ENCODE measurements around the gene CERS6. TPM values are rescaled to one million over a fixed set of nuclear protein-coding genes. Genes with fewer than 3 reads are reported as not detected.

Gene CERS6
- polyA plus RNA-seq, 1 donor (not counting 4 experiments of a cell fraction or from before 2014, with no cell fraction given), result 19.5 TPM

GRCh38 chr2:168433527-168433926 lies 22.5 kb upstream of the CERS6 start:
- dilution Hi-C loops (cut with MboI; ENCODE audit: extremely low pct_ligation_motif_present, low sequenced_read_pairs), result no loop called here
- H3K79me2 ChIP-seq (ENCODE audit: control insufficient read depth, insufficient read depth, low read length), result no peaks in the 10 kb centered on the region
- FAIRE-seq, result no peak
- H3K36me3 ChIP-seq (ENCODE audit: control insufficient read depth in 2 of 2, extremely low read depth in 1 of 2, insufficient read depth in 2 of 2, low read length in 2 of 2), result no peaks in the 10 kb centered on the region
- H3K27ac ChIP-seq (ENCODE audit: control insufficient read depth, insufficient read depth, low read length), result no peak overlapping the region
- no peaks in the 10 kb centered on the region for H4K20me1 ChIP-seq (ENCODE audit: control insufficient read depth, extremely low read depth, insufficient read depth, low read length)
- DNase-seq (ENCODE audit: low read depth, low spot score), result no peak
- no peaks in the 10 kb centered on the region for H3K9me1 ChIP-seq (ENCODE audit: control insufficient read depth, extremely low read depth, insufficient read depth, low read length)
- TF ChIP-seq CTCF (optimal IDR thresholded peaks at IDR 0.05 in 1 of 3, IDR thresholded peaks at IDR 0.05 in 1 of 3, conservative IDR thresholded peaks at IDR 0.05 in 1 of 3; ENCODE audit: extremely low read depth in 1 of 3, insufficient read depth in 2 of 3, low read length in 3 of 3) (no peak), EZH2 (IDR thresholded peaks at IDR 0.05; ENCODE audit: low read length) (no peak)
- no peaks in the 10 kb centered on the region for H3K9me3 ChIP-seq (ENCODE audit: control insufficient read depth, low read depth, low read length)
- no peak overlapping the region for H2AFZ ChIP-seq (ENCODE audit: control insufficient read depth, low read length)
- H3K4me3 ChIP-seq (ENCODE audit: control insufficient read depth in 2 of 3, extremely low read depth in 1 of 3, insufficient read depth in 2 of 3, low read depth in 1 of 3, low read length in 3 of 3), result no peak overlapping the region
- no peaks in the 10 kb centered on the region for H3K4me1 ChIP-seq (ENCODE audit: control insufficient read depth, extremely low read depth, insufficient read depth, low read length)
- no peak overlapping the region for H3K4me2 ChIP-seq (ENCODE audit: control insufficient read depth, extremely low read depth, insufficient read depth, low read depth, low read length)
- no peak overlapping the region for H3K9ac ChIP-seq (ENCODE audit: control insufficient read depth, extremely low read depth, insufficient read depth, low read length)
- H3K27me3 ChIP-seq (ENCODE audit: control insufficient read depth, extremely low read depth, insufficient read depth, low read length), result no peaks in the 10 kb centered on the region

GRCh38 chr2:168434146-168434545 lies 21.9 kb upstream of the CERS6 start:
- Histone ChIP-seq H3K4me2 (ENCODE audit: control insufficient read depth, extremely low read depth, insufficient read depth, low read depth, low read length) (no peak overlapping the region), H2AFZ (ENCODE audit: control insufficient read depth, low read length) (no peak overlapping the region), H3K9me1 (ENCODE audit: control insufficient read depth, extremely low read depth, insufficient read depth, low read length) (no peaks in the 10 kb centered on the region), H3K79me2 (ENCODE audit: control insufficient read depth, insufficient read depth, low read length) (no peaks in the 10 kb centered on the region), H3K9me3 (ENCODE audit: control insufficient read depth, low read depth, low read length) (no peaks in the 10 kb centered on the region), H3K27ac (ENCODE audit: control insufficient read depth, insufficient read depth, low read length) (no peak overlapping the region), H3K4me3 (ENCODE audit: control insufficient read depth in 2 of 3, extremely low read depth in 1 of 3, insufficient read depth in 2 of 3, low read depth in 1 of 3, low read length in 3 of 3) (no peak overlapping the region), H3K36me3 (ENCODE audit: control insufficient read depth in 2 of 2, extremely low read depth in 1 of 2, insufficient read depth in 2 of 2, low read length in 2 of 2) (no peaks in the 10 kb centered on the region), H3K9ac (ENCODE audit: control insufficient read depth, extremely low read depth, insufficient read depth, low read length) (no peak overlapping the region), H3K4me1 (ENCODE audit: control insufficient read depth, extremely low read depth, insufficient read depth, low read length) (no peaks in the 10 kb centered on the region), H4K20me1 (ENCODE audit: control insufficient read depth, extremely low read depth, insufficient read depth, low read length) (no peaks in the 10 kb centered on the region), H3K27me3 (ENCODE audit: control insufficient read depth, extremely low read depth, insufficient read depth, low read length) (no peaks in the 10 kb centered on the region)
- DNase-seq (ENCODE audit: low read depth, low spot score), result no peak
- TF ChIP-seq EZH2 (IDR thresholded peaks at IDR 0.05; ENCODE audit: low read length) (no peak), CTCF (optimal IDR thresholded peaks at IDR 0.05 in 1 of 3, IDR thresholded peaks at IDR 0.05 in 1 of 3, conservative IDR thresholded peaks at IDR 0.05 in 1 of 3; ENCODE audit: extremely low read depth in 1 of 3, insufficient read depth in 2 of 3, low read length in 3 of 3) (no peak)
- dilution Hi-C loops (cut with MboI; ENCODE audit: extremely low pct_ligation_motif_present, low sequenced_read_pairs), result no loop called here
- no peak for FAIRE-seq
